DOHH2 (cell line): ENCODE data around the gene PTBP1.

ENCODE experiments used
- EZH2phosphoT487 ChIP-seq: fragments of 200-600 bp; sonication (generic); IDR thresholded peaks from 2 replicates; pipeline ENCODE4 v1.6.1; 2017; ENCODE audit warnings: borderline replicate concordance, mild to moderate bottlenecking, antibody characterized with exemption, low read length, moderate library complexity, mixed read lengths
- TF ChIP-seq, protein P1 (sequence below): fragments of 200-600 bp; sonication (generic); IDR thresholded peaks from one replicate; pipeline ENCODE4 v1.5.1; 2014; ENCODE audit warnings: antibody characterized with exemption, mild to moderate bottlenecking, low read depth, low read length; ENCODE audit not compliant: poor library complexity, severe bottlenecking

DNA sequence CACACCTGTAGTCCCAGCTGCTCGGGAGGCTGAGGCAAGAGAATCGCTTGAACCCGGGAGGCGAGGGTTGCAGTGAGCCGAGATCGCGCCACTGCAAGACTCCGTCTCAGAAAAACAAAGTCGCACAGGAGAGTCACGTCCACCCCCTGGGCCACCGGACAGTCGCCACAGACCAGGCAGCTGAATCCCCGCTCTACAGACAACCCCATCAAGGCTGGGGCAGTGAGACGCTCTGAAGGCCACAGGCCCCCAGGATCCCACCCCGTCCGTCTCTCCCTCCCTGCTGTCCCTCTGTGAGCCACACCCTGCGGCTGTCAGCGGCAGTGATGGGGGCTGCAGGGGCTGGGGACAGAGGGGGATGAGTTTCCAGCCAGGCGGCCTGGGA lies 15.5 kb upstream of the PTBP1 start:
- TF ChIP-seq, protein P1, sequence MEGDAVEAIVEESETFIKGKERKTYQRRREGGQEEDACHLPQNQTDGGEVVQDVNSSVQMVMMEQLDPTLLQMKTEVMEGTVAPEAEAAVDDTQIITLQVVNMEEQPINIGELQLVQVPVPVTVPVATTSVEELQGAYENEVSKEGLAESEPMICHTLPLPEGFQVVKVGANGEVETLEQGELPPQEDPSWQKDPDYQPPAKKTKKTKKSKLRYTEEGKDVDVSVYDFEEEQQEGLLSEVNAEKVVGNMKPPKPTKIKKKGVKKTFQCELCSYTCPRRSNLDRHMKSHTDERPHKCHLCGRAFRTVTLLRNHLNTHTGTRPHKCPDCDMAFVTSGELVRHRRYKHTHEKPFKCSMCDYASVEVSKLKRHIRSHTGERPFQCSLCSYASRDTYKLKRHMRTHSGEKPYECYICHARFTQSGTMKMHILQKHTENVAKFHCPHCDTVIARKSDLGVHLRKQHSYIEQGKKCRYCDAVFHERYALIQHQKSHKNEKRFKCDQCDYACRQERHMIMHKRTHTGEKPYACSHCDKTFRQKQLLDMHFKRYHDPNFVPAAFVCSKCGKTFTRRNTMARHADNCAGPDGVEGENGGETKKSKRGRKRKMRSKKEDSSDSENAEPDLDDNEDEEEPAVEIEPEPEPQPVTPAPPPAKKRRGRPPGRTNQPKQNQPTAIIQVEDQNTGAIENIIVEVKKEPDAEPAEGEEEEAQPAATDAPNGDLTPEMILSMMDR: no peak
- no peak for TF ChIP-seq EZH2phosphoT487
